Astrocyte (in vitro differentiated cells and primary cell): ENCODE data around the gene NF2.

Experiments used
- EZH2 ChIP-seq: IDR thresholded peaks from 2 replicates; pipeline ENCODE4 v1.6.1; 2012; ENCODE audit warnings: mild to moderate bottlenecking, low read length, inconsistent platforms; ENCODE audit not compliant: insufficient read depth
- TF ChIP-seq, protein P1 (sequence below): IDR thresholded peaks from 2 replicates; pipeline ENCODE4 v1.5.1; 2011; ENCODE audit warnings: low read depth, mild to moderate bottlenecking, inconsistent platforms, low read length, moderate library complexity; ENCODE audit not compliant: insufficient read depth

- TF ChIP-seq, protein P1, sequence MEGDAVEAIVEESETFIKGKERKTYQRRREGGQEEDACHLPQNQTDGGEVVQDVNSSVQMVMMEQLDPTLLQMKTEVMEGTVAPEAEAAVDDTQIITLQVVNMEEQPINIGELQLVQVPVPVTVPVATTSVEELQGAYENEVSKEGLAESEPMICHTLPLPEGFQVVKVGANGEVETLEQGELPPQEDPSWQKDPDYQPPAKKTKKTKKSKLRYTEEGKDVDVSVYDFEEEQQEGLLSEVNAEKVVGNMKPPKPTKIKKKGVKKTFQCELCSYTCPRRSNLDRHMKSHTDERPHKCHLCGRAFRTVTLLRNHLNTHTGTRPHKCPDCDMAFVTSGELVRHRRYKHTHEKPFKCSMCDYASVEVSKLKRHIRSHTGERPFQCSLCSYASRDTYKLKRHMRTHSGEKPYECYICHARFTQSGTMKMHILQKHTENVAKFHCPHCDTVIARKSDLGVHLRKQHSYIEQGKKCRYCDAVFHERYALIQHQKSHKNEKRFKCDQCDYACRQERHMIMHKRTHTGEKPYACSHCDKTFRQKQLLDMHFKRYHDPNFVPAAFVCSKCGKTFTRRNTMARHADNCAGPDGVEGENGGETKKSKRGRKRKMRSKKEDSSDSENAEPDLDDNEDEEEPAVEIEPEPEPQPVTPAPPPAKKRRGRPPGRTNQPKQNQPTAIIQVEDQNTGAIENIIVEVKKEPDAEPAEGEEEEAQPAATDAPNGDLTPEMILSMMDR, result no peak
- no peak for TF ChIP-seq EZH2
Measured at GRCh38 chr22:29733362-29734201, 130.1 kb downstream of the NF2 start.
